AG09309 (cell line): Measurements from ENCODE around the gene EPB42.
A peak's percentile ranks its signal among the peaks of the same experiment; 100 is the strongest.
"Not testable (repeated sequence)": the region's sequence is repeated elsewhere in the genome, so short reads cannot be mapped to it uniquely, and the experiment has no call there.

Source experiments
- DNase-seq: peaks from one replicate; pipeline ENCODE4 v3.0.0-alpha.2; 2010; ENCODE audit warnings: low read depth
- H3K4me3 ChIP-seq: 2 replicates; pipeline ENCODE4 v1.5.1; 2011; ENCODE audit warnings: mild to moderate bottlenecking, low read depth, low read length, moderate library complexity; ENCODE audit not compliant: control insufficient read depth
- TF ChIP-seq, protein P1 (sequence below): IDR thresholded peaks from 2 replicates; pipeline ENCODE4 v1.5.1; 2011; ENCODE audit warnings: mild to moderate bottlenecking, low read depth, low read length, inconsistent platforms; ENCODE audit not compliant: insufficient read depth, control insufficient read depth; ENCODE audit errors: missing control alignments

EPB42 gene

DNA sequence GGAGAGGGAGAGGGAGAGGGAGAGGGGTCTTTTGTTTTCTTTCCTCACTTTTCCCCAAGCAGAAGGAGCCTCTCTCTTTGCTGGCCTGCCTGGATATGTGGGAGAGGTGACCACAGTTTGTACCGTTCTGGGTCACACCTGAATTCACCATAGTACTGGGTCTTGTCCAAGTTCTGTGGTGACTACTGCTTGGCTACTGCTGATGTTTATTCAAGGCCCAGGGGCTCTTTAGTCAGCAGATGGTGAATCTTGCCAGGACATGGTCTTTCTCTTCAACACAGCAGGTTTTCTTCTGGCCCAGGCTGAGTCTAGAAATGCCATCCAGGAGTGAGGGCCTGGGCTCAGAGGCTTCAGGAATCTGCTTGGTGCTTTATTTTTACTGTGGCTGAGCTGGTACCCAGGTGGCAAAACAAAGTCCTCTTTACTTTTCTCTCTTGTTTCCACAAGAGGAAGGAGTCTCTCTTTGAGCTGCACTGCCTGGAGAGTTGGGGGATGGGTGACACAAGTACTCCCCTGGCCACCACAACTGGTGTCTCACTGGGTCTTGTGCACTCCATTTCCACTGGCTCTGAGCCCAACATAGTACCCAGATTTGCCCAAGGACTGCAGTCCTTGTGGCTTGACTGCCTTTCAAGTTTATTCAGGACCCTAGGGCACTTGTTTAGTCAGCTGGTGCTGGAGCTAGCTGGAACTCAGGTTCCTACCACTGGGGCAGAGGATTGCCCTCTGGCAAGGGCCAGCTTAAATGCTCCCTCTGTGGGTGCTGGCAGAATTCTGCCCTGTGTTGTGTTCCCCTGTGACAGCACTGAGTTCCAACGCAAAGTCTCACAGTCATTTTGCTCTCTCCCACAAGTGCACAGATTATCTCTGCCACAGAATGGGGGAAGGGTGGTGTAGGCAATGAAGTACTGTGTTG is 52.4 kb downstream of the EPB42 start:
- DNase-seq: no peak
- no peak overlapping the region for H3K4me3 ChIP-seq
- TF ChIP-seq, protein P1, sequence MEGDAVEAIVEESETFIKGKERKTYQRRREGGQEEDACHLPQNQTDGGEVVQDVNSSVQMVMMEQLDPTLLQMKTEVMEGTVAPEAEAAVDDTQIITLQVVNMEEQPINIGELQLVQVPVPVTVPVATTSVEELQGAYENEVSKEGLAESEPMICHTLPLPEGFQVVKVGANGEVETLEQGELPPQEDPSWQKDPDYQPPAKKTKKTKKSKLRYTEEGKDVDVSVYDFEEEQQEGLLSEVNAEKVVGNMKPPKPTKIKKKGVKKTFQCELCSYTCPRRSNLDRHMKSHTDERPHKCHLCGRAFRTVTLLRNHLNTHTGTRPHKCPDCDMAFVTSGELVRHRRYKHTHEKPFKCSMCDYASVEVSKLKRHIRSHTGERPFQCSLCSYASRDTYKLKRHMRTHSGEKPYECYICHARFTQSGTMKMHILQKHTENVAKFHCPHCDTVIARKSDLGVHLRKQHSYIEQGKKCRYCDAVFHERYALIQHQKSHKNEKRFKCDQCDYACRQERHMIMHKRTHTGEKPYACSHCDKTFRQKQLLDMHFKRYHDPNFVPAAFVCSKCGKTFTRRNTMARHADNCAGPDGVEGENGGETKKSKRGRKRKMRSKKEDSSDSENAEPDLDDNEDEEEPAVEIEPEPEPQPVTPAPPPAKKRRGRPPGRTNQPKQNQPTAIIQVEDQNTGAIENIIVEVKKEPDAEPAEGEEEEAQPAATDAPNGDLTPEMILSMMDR: no peak

DNA sequence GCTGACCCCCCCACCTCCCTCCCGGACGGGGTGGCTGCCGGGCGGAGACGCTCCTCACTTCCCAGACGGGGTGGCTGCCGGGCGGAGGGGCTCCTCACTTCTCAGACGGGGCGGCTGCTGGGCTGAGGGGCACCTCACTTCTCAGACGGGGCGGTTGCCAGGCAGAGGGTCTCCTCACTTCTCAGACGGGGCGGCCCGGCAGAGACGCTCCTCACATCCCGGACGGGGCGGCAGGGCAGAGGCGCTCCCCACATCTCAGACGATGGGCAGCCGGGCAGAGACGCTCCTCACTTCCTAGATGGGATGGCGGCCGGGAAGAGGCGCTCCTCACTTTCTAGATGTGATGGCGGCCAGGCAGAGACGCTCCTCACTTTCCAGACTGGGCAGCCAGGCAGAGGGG is 53.6 kb downstream of the EPB42 start:
- not testable (repeated sequence) for DNase-seq, H3K4me3 ChIP-seq

DNA sequence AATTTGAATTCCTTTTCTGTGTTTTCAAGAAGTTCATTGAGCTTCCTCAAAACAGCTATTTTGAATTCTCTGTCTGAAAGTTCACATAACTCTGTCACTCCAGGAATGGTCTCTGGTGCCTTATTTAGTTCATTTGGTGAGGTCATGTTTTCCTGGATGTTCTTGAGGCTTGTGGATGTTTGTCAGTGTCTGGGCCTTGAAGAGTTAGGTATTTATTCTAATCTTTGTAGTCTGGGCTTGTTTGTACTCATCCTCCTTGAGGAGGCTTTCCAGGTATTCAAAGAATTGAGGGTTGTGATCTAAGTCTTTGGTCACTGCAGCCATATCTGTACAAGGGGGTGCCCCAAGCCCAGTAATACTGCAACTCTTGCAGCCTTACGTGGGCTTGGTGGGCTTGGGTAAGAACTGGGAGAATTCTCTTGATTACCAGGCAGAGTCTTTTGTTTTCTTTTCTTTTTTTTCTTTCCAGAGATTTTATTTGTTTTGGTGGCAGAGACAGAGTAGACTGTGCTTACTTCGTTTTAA is 55.0 kb downstream of the EPB42 start:
- H3K4me3 ChIP-seq: no peak overlapping the region
- DNase-seq: no peak
- TF ChIP-seq, protein P1: no peak

DNA sequence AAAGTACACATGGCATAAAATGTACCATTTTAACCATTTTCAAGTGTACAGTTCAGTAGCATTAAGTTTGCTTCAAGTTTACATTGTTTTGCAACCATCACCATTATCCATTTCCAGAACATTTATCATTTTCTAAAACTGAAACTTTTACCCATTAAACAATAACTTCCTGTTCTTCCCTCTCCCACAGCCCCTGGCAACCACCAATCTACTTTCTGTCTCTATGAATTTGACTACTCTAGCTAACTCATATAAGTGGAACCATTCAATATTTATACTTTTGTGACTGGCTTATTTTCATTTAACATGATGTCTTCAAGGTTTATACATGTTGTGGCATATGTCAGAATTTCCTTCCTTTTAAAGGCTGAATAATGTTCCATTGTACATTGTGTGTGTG is 67.5 kb downstream of the EPB42 start:
- no peak for DNase-seq

DNA sequence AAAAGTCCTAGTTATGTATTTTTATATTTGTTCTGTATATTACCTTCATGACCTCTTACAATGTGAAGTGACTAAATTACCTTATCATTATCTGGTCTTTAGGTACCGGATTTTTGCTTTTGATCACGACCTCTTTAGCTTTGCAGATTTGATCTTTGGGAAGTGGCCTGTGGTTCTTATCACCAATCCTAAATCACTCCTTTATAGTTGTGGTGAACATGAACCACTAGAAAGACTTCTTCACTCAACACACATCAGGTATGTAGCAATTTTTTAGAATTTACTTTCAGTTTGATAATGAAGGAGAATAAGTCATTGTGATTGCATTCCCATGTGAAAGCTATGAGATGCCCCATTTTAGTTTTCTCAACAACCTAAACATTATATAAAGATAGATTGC is 69.1 kb downstream of the EPB42 start:
- no peak for DNase-seq
- no peak overlapping the region for H3K4me3 ChIP-seq
- TF ChIP-seq, protein P1: no peak

More for the DNA sequence above, 67.5 kb downstream of the EPB42 start:
- TF ChIP-seq, protein P1: no peak
- no peak overlapping the region for H3K4me3 ChIP-seq

DNA sequence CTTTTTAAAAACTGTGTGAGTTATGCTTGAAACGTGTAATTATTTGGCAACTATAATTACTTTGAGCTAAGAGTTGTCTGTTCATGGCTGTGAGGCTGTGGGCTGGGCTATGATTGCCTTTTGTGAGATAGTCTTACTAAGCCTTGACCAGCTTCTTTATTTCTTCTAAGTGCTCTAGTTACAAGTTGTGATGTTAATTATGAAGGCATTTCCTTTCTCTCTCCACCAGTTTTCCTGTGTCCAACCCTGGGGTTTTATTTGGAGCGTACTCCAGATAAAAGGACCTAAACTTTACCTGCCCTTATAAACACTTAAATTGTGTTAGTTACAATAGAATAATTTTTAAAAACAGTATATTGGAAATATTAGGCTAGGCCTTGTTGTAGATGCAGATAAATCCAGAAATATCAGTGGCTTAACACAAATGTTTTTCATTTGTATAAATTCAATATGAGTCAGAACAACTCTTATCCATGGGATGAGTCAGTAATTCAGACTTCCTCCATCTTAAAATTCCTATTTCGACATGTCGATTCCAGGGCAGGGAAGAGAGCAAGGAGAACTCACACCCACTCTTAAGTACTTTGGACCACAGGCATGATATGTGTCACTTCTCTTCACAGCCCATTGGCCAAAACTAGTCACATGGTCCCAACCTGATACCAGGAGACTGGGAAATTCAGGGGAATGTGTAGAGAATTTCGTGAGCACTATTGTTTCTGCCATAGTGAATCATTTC is 70.5 kb downstream of the EPB42 start:
- DNase-seq: peak; percentile 96
- no peak overlapping the region for H3K4me3 ChIP-seq
- TF ChIP-seq, protein P1: no peak
